ENCODE data around the gene FBXL17. TPM values are rescaled to one million over a fixed set of nuclear protein-coding genes. Genes with fewer than 3 reads are reported as not detected.
"Not testable (repeated sequence)": the region's sequence is repeated elsewhere in the genome, so short reads cannot be mapped to it uniquely, and the experiment has no call there.

FBXL17 gene
- total RNA-seq, 1 experiment from 2014 or later, result 5.3 TPM

DNA sequence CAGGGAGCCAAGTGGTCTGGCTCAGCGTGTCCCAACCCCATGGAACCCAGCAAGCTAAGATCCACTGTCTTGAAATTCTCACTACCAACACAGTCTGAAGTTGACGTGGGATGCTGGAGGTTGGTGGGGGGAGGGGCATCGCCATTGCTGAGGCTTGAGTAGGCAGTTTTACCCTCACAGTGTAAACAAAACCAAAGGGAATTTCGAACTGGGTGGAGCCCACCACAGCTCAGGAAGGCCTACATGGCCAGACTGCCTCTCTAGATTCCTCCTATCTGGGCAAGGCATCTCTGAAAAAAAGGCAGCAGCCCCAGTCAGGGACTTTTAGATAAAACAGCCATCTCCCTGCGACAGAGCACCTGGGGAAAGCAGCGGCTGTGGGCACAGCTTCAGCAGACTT lies 17.1 kb upstream of the FBXL17 start:
- Histone ChIP-seq H3K18ac (ENCODE audit: insufficient read length, low read depth, low read length) (no peak overlapping the region), H3K23ac (ENCODE audit: insufficient read length, low read depth, low read length) (no peak overlapping the region), H2BK120ac (ENCODE audit: low read depth, low read length, poor library complexity, severe bottlenecking) (no peak overlapping the region), H2BK20ac (ENCODE audit: low read depth, low read length, poor library complexity, severe bottlenecking) (no peak overlapping the region), H3K4me1 (ENCODE audit: insufficient read depth, low read length) (no peaks in the 10 kb centered on the region), H4K91ac (ENCODE audit: insufficient read length, low read depth, low read length) (no peak overlapping the region), H3T11ph (ENCODE audit: low read length) (no peak overlapping the region), H3K4me2 (ENCODE audit: insufficient read depth, insufficient read length, low read length) (no peak overlapping the region), H3K79me1 (ENCODE audit: insufficient read depth, low read depth, low read length, poor library complexity, severe bottlenecking) (no peaks in the 10 kb centered on the region), H3K27ac (ENCODE audit: insufficient read length, low read depth, low read length) (no peak overlapping the region), H2BK12ac (ENCODE audit: insufficient read length, low read depth, low read length) (no peak overlapping the region), H3K9ac (ENCODE audit: extremely low read depth, insufficient read length, low read length) (no peak overlapping the region), H3K14ac (ENCODE audit: insufficient read depth, low read length) (no peak overlapping the region), H4K20me1 (ENCODE audit: control insufficient read depth, insufficient read depth, insufficient read length) (no peaks in the 10 kb centered on the region), H2BK15ac (ENCODE audit: low read depth, low read length) (no peak overlapping the region), H3K79me2 (ENCODE audit: insufficient read depth, low read length) (no peaks in the 10 kb centered on the region), H3K4ac (ENCODE audit: low read depth, low read length) (no peak overlapping the region), H4K8ac (replicated peaks; ENCODE audit: insufficient read length, low read depth, low read length) (no peak overlapping the region), H2AK5ac (ENCODE audit: insufficient read length, low read length) (no peak overlapping the region), H3K23me2 (ENCODE audit: insufficient read length, low read depth, low read length, poor library complexity, severe bottlenecking) (no peaks in the 10 kb centered on the region), H2BK5ac (ENCODE audit: insufficient read length, low read length) (no peak overlapping the region), H4K5ac (ENCODE audit: insufficient read length, low read depth, low read length) (no peak overlapping the region), H2AFZ (ENCODE audit: low read length) (no peak overlapping the region), H3K27me3 (ENCODE audit: insufficient read depth, low read length) (no peaks in the 10 kb centered on the region), H3K56ac (ENCODE audit: insufficient read length, low read depth, low read length) (no peak overlapping the region), H3K9me3 (ENCODE audit: control insufficient read depth, low read depth, low read length) (no peaks in the 10 kb centered on the region)
- Mint-ChIP-seq H3K27me3 (ENCODE audit: low read depth) (no peaks in the 10 kb centered on the region), H3K36me3 (ENCODE audit: insufficient read depth in 1 of 3, low read depth in 3 of 3) (peaks cover 18 to 32% (median 23%) of the 10 kb centered on the region in 3 experiments; a peak in 6 of 7 replicates), H3K27ac (no peak overlapping the region), H3K9me3 (peaks cover 40 to 44% of the 10 kb centered on the region in 2 experiments), H3K4me1 (0 out of 4 replicates have a peak, but pooled peaks cover 0 to 4% of the 10 kb centered on the region in 2 experiments), H3K4me3 (no peak overlapping the region)
- TF ChIP-seq, protein P1, sequence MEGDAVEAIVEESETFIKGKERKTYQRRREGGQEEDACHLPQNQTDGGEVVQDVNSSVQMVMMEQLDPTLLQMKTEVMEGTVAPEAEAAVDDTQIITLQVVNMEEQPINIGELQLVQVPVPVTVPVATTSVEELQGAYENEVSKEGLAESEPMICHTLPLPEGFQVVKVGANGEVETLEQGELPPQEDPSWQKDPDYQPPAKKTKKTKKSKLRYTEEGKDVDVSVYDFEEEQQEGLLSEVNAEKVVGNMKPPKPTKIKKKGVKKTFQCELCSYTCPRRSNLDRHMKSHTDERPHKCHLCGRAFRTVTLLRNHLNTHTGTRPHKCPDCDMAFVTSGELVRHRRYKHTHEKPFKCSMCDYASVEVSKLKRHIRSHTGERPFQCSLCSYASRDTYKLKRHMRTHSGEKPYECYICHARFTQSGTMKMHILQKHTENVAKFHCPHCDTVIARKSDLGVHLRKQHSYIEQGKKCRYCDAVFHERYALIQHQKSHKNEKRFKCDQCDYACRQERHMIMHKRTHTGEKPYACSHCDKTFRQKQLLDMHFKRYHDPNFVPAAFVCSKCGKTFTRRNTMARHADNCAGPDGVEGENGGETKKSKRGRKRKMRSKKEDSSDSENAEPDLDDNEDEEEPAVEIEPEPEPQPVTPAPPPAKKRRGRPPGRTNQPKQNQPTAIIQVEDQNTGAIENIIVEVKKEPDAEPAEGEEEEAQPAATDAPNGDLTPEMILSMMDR (conservative IDR thresholded peaks at IDR 0.05), result no peak
- DNase-seq, result no peak
- WGBS (ENCODE audit: extremely low coverage, insufficient read length, low lambda C conversion rate), result no CpG with 5 or more reads among the region's 6 CpGs

DNA sequence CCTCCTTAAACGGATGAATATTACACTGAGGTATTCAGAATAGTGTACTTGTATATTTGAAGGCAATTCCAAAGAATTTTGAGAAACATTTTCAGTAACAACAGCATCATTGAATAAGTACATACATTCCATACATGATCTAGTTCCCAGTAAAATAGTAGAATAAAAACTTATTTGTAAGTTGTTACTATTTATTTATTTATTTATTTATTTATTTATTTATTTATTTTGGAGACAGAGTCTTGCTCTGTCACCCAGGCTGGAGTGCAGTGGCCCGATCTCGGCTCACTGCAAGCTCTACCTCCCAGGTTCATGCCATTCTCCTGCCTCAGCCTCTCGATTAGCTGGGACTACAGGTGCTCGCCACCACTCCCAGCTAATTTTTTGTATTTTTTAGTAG lies 14.9 kb upstream of the FBXL17 start:
- not testable (repeated sequence) for H3K23ac ChIP-seq (ENCODE audit: insufficient read length, low read depth, low read length); H3K27ac Mint-ChIP-seq; H3K14ac ChIP-seq (ENCODE audit: insufficient read depth, low read length); H3K18ac ChIP-seq (ENCODE audit: insufficient read length, low read depth, low read length); H3K79me2 ChIP-seq (ENCODE audit: insufficient read depth, low read length); H3K27me3 ChIP-seq (ENCODE audit: insufficient read depth, low read length); H3K4ac ChIP-seq (ENCODE audit: low read depth, low read length); H3K4me3 Mint-ChIP-seq; H4K91ac ChIP-seq (ENCODE audit: insufficient read length, low read depth, low read length); H2BK15ac ChIP-seq (ENCODE audit: low read depth, low read length); H3K4me1 ChIP-seq (ENCODE audit: insufficient read depth, low read length); H3K9me3 ChIP-seq (ENCODE audit: control insufficient read depth, low read depth, low read length); H4K20me1 ChIP-seq (ENCODE audit: control insufficient read depth, insufficient read depth, insufficient read length); H2BK20ac ChIP-seq (ENCODE audit: low read depth, low read length, poor library complexity, severe bottlenecking); H2BK120ac ChIP-seq (ENCODE audit: low read depth, low read length, poor library complexity, severe bottlenecking); H3K9ac ChIP-seq (ENCODE audit: extremely low read depth, insufficient read length, low read length); DNase-seq; H4K5ac ChIP-seq (ENCODE audit: insufficient read length, low read depth, low read length); H2BK5ac ChIP-seq (ENCODE audit: insufficient read length, low read length); H3K79me1 ChIP-seq (ENCODE audit: insufficient read depth, low read depth, low read length, poor library complexity, severe bottlenecking); H3K27me3 Mint-ChIP-seq (ENCODE audit: low read depth); H3K4me1 Mint-ChIP-seq; H3T11ph ChIP-seq (ENCODE audit: low read length); H3K23me2 ChIP-seq (ENCODE audit: insufficient read length, low read depth, low read length, poor library complexity, severe bottlenecking); H3K27ac ChIP-seq (ENCODE audit: insufficient read length, low read depth, low read length); H2AFZ ChIP-seq (ENCODE audit: low read length); H2BK12ac ChIP-seq (ENCODE audit: insufficient read length, low read depth, low read length); H4K8ac ChIP-seq (replicated peaks; ENCODE audit: insufficient read length, low read depth, low read length); H3K56ac ChIP-seq (ENCODE audit: insufficient read length, low read depth, low read length); H3K4me2 ChIP-seq (ENCODE audit: insufficient read depth, insufficient read length, low read length); H2AK5ac ChIP-seq (ENCODE audit: insufficient read length, low read length)
- Mint-ChIP-seq H3K36me3 (ENCODE audit: insufficient read depth in 1 of 3, low read depth in 3 of 3) (peaks cover 9 to 20% (median 17%) of the 10 kb centered on the region in 3 experiments; a peak in 6 of 7 replicates), H3K9me3 (peaks cover 24 to 27% of the 10 kb centered on the region in 2 experiments)
- no CpG with 5 or more reads among the region's 5 CpGs for WGBS (ENCODE audit: extremely low coverage, insufficient read length, low lambda C conversion rate)
